HG02884 (cell line): Measurements from ENCODE around the gene TPSD1.
"Not testable (repeated sequence)": the region's sequence is repeated elsewhere in the genome, so short reads cannot be mapped to it uniquely, and the experiment has no call there.

Experiments used
- ATAC-seq: cut with Tn5 transposase; IDR thresholded peaks from one replicate; pipeline ENCODE4 v1.9.1; 2021; ENCODE audit warnings: mild to moderate bottlenecking, moderate library complexity; ENCODE audit not compliant: unreplicated experiment

The TPSD1 gene

DNA sequence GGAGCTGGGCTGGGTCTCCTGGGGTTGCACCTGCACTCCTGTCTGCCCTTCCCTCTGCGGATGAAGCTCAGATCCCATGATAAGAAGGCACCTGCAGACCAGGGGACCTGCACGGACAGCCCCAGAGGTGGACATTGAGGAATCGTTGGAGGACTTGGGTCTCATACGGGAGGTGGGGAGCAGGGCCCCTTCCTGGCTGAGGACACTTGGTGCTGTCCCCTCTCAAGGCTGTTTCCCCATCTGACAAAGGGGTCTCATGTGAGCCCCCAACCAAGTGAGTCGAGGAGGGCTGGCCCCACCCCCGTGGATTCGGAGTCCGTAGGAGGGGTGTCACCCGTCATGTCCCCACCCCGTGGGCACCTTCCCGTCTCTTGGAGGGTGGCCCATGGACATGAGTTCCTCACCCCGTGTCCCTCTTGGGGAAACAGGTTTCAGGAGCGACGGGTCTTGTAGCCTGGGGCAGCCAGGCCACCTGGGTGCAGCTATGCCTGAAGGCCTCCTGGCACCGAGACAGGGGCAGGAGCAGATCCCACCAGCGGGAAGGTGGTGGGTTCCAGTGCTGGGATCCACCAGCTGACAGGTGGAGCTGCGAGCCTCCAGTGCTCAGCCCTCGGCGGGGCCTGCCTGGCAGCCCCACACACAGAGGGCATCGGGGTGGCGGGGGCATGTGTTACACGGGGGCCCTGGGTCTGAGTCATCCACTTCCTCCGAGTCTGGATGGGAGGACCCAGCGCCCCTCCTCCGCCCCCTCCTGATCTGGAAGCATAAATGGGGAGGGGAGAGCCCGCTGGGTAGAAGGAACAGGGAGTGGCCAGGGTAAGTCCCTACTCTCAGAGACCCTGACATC is at the start of gene TPSD1:
Gene TPSD1 (plus strand): TSS at position 794 of the 847 bp plus-strand sequence. CDS start 212 bp downstream, outside the sequence.
- not testable (repeated sequence) for ATAC-seq

DNA sequence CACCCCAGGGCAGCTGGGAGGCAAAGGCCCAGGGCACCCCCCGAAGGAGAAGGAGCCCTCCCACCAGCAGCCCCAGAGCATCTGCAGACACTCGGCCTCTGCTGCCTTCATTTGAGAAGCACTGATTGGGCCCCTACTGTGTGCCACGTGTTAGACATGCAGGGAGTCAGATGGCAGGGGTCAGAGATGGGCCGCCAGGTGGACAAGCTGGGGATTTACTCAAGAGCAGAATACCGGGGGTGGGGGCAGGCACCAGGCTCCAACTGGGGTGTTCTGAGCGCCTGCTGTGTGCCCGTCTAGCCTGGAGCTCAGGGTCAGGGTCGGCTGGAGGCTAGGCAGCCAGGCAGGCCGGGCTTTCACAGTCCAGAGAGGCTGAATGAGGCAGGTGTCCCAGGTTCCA is 49.5 kb upstream of the TPSD1 start:
- no peak for ATAC-seq

DNA sequence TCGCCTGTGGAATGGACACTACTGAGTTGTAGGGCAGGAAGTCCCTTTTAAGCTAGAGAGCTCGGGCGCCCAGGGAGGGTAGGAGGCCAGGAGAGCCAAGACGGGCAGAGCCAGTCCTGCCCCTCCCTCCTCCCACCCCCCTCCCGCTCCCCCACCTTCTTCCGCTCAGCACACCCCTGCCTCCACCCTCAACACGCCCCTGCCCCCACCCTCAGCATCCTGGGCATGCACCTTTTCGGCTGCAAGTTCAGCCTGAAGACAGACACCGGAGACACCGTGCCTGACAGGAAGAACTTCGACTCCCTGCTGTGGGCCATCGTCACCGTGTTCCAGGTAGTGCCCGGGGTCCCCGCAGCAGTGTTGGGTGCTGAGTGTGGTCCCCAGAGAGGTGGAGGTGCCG is 49.1 kb upstream of the TPSD1 start:
- no peak for ATAC-seq

DNA sequence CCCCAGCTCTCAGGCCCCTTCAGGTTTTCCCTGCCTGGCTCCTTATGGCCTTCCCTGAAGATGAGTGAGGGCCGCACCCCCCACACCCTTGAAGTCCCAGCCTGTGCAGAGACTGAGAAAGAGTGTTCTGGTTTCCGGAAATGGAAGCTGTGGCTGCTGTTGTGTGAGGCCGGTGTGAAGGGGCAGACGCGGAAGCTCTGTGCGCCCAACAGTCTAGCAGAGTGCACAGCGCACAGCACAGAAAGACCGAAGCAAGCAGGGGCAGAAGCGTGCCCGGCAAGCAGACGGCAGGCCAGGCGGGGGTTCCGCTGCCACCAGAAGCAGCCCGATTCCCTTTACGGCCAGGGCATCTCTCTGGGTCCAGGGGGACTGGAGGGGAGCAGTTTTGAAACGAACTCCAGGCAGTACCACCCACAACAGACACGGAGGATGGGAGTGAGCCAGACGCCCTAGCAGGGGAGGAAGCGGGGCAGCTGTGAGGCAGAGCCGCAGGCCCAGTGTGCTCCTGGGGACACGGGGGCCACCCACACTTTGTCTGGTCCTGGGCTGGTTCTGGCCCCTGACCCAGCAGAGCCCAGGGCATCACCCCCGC is 47.5 kb upstream of the TPSD1 start:
- no peak for ATAC-seq

DNA sequence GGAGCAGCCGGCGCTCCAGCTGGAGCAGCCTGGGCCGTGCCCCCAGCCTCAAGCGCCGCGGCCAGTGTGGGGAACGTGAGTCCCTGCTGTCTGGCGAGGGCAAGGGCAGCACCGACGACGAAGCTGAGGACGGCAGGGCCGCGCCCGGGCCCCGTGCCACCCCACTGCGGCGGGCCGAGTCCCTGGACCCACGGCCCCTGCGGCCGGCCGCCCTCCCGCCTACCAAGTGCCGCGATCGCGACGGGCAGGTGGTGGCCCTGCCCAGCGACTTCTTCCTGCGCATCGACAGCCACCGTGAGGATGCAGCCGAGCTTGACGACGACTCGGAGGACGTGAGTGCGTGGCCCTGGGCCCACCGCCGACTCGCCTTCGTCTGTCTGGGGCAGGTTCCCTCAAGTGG is 46.8 kb upstream of the TPSD1 start:
- no peak for ATAC-seq

DNA sequence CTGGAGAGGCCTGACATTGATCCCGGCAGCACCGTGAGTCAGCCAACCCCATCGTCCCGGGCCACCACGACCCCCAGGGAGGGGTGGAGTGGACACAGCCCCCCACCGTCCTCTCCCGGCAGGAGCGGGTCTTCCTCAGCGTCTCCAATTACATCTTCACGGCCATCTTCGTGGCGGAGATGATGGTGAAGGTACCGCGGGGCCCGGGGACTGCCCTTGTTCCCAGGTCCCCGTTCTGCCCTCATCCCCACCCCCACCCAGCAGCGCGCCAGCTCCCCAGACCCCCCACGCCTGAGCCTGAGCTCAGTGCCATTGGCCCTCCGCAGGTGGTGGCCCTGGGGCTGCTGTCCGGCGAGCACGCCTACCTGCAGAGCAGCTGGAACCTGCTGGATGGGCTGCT is 45.4 kb upstream of the TPSD1 start:
- ATAC-seq: no peak

DNA sequence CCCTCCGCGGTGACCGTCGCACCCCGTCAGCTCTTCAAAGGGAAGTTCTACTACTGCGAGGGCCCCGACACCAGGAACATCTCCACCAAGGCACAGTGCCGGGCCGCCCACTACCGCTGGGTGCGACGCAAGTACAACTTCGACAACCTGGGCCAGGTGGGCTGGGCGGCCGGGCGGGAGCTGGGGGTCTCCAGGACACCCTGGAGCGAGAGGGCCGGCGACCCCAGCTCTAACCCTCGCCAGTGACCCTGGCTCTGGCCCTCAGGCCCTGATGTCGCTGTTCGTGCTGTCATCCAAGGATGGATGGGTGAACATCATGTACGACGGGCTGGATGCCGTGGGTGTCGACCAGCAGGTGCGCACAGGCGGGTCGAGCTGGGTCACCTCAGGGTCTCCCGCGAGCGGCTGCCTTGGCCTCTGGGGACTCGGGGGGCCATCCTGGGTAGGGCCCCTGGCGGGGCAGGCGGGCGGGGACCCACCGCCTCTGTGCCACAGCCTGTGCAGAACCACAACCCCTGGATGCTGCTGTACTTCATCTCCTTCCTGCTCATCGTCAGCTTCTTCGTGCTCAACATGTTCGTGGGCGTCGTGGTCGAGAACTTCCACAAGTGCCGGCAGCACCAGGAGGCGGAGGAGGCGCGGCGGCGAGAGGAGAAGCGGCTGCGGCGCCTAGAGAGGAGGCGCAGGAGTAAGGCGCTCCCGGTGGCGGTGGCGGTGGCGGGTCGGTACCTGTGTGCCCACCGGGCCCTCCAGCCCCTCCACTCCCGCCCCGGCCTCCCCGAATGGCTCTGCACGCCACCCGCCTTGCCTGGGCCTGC is 44.2 kb upstream of the TPSD1 start:
- ATAC-seq: no peak

DNA sequence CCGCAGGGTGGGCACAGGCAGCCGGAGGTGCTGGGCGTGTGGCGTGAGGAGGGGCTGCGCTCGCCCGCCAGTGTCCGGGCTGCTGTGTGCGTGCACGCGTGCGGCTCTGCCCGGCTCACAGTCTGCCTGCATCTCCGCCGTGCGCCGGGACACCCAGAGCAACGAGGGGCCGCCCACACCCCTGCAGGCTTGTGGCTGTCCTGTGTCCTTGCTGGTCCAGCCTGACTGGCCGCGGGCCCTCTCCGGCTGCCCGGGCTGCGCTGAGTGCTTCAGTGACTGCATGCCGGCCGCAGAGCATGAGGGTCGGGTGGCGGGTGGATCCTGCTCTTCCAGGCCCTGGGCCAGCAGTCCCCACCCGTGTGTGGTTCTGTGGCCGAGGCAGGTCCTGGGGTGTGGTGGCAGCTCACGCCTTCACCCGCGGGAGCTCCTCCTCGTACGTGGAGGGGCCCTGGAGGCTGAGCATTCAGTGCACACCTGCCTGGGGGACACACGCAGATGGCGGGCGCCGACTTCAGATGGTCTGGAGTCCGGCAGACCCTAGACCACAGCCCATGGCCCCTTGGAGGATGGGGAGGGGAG is 43.2 kb upstream of the TPSD1 start:
- no peak for ATAC-seq

DNA sequence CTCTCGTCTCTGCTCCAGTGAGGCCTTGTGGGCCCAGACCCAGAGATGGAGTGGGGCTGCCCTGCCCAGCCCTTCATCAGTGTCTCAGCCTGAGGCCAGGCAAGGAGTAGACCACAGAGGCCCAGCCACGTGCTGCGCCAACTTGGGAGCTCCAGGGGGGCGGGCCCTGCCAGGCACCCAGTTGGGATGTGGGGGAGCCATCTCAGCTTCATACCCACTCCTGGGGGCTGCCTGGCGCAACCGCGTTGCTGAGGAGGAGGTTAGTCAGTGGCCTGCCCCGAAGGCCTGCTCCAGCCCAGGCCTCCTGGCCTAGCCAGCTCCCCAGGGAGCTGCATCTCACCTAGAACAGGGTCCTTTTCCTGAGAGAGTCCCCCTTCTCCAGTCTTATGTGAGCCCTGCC is 42.6 kb upstream of the TPSD1 start:
- no peak for ATAC-seq

DNA sequence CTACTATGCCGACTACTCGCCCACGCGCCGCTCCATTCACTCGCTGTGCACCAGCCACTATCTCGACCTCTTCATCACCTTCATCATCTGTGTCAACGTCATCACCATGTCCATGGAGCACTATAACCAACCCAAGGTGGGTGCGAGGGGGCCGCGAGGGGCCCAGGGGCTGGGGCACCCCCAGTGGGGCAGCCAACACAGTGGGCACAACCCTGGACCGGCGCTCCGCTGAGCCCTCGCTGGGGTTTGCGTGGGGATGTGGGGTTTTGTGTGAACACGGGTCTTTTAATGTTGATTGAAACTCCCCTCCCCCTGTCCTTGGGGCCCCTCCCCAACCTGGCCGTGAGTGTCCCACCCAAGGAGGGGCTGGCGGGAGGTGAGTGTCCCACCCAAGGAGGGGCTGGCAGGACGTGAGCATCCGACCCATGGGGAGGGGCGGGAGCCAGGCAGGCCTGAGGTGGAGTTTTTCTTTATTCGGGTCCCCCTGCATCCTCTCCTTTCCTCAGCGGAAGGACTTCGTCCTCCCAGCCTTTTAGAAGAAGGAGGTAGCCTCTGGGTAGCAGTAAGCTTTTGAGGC is 42.0 kb upstream of the TPSD1 start:
- no peak for ATAC-seq

DNA sequence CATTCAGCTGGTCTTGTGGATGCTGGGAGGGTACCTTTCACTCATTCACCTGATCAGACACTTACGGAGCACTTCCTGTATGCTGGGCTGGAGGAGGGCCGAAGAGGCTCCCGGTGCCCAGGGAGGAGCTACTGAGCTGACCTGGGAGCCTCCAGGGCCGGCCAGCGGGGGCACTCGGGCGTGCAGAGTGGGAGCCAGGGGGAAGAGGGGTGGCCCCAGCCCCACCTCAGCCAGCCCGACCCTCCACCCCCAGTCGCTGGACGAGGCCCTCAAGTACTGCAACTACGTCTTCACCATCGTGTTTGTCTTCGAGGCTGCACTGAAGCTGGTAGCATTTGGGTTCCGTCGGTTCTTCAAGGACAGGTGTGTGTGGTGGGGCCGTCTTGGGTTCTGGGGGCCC is 41.1 kb upstream of the TPSD1 start:
- ATAC-seq: no peak

DNA sequence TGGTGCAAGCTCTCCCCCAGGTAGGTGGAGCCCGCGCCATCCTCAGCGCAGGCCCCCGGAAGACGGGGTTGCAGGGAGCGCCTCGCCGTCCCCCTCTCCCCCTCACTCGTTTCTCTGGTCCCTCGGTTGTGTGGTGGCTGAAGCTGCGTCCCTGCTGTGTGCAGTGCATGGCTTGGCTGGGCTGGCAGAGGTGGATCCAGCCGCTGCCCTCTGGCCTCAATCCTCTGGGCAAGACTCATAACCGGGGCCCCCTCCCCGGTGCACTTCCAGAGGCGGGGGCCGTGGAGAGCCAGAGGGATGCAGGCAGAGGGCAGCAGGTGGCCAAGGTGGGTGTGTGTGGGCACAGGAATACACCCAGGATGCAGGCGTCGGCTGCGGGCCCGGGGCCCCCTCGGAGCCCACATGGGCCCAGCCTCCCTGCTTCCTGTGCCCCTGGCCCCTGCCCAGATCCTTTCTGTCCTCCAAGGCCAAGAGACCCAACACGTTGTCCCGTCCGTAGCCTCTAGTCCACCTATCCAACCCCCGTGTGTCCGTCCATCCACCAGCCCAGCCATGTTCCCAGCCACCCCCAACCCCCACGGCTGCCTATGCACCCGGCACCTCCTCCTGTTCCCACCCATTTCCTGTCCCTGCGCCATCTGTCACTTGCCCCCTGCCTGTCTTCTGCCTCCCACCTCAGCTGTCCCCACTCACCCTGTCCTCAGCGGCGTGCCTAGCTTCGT is 40.1 kb upstream of the TPSD1 start:
- no peak for ATAC-seq

DNA sequence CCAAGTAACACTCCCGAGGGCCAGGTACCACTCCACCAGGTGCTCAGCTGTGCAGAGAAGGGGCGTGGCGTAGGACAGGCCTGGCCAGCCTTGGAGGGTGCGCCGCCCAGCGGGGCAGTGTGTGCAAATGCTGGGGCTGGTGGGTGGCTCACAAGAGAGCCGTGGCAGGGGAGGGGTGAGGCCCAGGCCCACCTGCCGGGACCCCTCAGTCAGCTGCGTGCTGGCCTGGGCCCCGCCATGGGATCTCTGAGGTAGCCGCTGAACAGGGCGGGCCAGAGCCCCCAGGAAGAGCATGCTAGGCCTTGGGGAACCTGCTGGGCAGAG is 39.6 kb upstream of the TPSD1 start:
- ATAC-seq: no peak

DNA sequence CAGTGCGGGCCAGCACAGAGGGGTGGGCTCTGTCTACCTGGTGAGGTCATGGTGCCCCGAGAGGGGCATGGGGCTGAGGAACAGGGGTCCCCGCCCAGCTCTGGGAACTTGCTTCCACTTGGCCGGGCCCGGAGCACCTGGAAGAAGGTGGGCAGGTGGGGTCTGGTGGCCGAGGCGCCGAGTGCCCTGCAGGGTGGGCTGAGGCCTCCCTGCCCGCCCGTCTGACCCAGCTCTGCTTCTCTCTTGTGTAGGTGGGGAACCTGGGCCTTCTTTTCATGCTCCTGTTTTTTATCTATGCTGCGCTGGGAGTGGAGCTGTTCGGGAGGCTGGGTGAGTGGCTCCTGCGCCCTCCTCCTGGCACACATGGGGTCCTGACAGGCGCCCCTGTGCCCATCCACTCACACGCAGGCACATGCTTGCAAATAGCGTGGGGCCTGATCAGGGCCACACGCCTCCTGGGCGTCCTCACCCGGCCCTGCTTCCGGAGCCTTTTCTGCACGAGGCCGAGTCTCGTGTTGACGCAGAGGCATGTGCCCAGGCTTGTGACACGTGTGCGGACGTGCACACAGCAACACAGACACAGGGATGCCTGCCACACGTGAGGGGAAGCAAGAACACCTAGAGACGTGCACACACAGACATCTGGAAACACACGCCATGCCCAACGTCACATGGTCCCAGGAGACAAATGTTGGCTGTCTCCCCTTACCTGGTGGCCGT is 39.0 kb upstream of the TPSD1 start:
- ATAC-seq: no peak

DNA sequence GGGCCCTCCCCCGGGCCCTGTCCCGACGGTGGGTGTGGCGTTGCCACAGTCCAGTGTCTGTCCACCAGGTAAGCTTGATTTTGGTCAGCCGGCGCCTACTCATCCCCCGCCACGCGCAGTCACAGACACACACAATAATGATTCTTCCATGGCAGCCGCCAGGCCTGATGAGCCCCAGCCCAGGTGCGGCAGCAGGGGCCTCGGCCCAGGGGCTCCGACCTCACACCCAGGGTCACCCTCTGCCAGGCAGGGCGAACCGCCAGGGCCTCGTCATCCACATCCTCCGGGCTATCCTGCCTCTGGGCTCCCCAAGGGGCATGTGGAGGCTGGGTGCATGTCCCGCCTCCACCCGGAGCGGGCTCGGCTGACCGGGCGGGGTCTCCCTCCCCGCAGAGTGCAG is 38.3 kb upstream of the TPSD1 start:
- no peak for ATAC-seq

DNA sequence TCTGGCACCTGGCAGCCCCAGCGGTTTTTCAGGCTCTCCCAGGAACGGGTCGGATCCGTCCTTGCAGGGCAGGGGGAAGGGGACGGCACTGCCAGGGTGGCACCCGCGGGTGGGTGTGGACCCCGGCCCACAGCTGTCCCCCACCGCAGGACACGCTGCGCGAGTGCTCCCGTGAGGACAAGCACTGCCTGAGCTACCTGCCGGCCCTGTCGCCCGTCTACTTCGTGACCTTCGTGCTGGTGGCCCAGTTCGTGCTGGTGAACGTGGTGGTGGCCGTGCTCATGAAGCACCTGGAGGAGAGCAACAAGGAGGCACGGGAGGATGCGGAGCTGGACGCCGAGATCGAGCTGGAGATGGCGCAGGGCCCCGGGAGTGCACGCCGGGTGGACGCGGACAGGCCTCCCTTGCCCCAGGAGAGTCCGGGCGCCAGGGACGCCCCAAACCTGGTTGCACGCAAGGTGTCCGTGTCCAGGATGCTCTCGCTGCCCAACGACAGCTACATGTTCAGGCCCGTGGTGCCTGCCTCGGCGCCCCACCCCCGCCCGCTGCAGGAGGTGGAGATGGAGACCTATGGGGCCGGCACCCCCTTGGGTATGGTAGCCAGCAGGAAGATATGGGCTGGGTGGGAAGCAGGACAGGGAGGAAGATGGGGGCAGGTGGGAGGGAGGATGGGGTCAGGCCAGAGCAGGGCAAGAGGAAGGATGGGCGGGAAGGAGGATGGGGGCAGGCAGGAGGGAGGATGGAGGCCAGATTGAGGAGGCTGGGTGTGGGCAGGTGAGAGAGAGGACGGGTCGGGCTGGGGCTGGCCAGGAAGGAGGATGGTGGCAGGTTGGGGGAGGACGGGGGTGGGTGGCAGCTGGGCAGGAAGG is 37.6 kb upstream of the TPSD1 start:
- ATAC-seq: no peak

DNA sequence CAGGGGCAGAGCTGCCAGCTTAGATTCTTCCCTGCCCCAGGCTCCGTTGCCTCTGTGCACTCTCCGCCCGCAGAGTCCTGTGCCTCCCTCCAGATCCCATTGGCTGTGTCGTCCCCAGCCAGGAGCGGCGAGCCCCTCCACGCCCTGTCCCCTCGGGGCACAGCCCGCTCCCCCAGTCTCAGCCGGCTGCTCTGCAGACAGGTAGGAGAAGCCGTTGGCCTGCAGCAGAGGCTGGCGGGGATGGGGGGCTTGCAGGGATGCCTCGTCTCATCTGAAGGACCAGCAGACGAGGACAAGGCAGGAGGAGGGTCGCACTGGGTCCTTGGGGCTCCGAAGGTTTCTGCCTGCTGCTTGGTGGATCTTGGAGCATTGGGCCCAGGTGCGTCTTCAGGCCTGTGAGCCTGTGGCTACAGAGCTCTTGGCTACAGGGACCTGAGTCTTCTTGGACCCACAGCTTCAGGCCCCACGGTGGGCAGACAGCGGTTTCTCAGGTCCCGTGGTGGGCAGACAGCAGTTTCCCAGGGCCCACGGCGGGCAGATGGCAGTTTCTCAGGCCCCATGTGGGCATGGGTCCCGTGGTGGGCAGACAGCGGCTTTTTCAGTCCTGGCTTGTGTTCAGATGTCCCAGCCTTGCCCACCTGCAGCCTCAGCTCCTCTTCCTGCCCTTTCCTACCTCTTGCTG is 36.8 kb upstream of the TPSD1 start:
- no peak for ATAC-seq

DNA sequence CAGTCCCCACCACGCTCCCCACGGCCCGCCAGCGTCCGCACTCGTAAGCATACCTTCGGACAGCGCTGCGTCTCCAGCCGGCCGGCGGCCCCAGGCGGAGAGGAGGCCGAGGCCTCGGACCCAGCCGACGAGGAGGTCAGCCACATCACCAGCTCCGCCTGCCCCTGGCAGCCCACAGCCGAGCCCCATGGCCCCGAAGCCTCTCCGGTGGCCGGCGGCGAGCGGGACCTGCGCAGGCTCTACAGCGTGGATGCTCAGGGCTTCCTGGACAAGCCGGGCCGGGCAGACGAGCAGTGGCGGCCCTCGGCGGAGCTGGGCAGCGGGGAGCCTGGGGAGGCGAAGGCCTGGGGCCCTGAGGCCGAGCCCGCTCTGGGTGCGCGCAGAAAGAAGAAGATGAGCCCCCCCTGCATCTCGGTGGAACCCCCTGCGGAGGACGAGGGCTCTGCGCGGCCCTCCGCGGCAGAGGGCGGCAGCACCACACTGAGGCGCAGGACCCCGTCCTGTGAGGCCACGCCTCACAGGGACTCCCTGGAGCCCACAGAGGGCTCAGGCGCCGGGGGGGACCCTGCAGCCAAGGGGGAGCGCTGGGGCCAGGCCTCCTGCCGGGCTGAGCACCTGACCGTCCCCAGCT is 35.7 kb upstream of the TPSD1 start:
- no peak for ATAC-seq
